Measurements from ENCODE around the gene PPIL6. TPM values are rescaled to one million over a fixed set of nuclear protein-coding genes. Genes with fewer than 3 reads are reported as not detected.

The PPIL6 gene
- total and polyA plus RNA-seq, 4 donors: 12.8 to 17.0 (median 15.2) TPM

GRCh38 chr6:109417646-109418045, 22.8 kb downstream of the PPIL6 start:
- WGBS (ENCODE audit: insufficient coverage): 85% methylated on average over 3 of the region's 4 CpGs
- H3K4me3 ChIP-seq (ENCODE audit: low read depth, low read length): no peak overlapping the region
- H3K9me3 ChIP-seq (ENCODE audit: control insufficient read depth, insufficient read depth, low read length): peaks cover 1% of the 10 kb centered on the region
- H3K27me3 ChIP-seq (ENCODE audit: control insufficient read depth, insufficient read depth, low read length): no peaks in the 10 kb centered on the region
- no peak for DNase-seq (ENCODE audit: low read depth in 4 of 6, low spot score in 6 of 6)
- H3K36me3 ChIP-seq (ENCODE audit: control insufficient read depth, insufficient read depth, low read length): no peaks in the 10 kb centered on the region
- H3K27ac ChIP-seq (ENCODE audit: low read depth, low read length): no peak overlapping the region
- no peaks in the 10 kb centered on the region for H3K4me1 ChIP-seq (ENCODE audit: control insufficient read depth, insufficient read depth, low read length)

GRCh38 chr6:109411034-109411433, 29.4 kb downstream of the PPIL6 start:
- Histone ChIP-seq H3K27ac (ENCODE audit: low read depth, low read length) (no peak overlapping the region), H3K27me3 (ENCODE audit: control insufficient read depth, insufficient read depth, low read length) (no peaks in the 10 kb centered on the region), H3K9me3 (ENCODE audit: control insufficient read depth, insufficient read depth, low read length) (peaks cover 1% of the 10 kb centered on the region), H3K4me3 (ENCODE audit: low read depth, low read length) (no peak overlapping the region), H3K4me1 (ENCODE audit: control insufficient read depth, insufficient read depth, low read length) (no peaks in the 10 kb centered on the region), H3K36me3 (ENCODE audit: control insufficient read depth, insufficient read depth, low read length) (no peaks in the 10 kb centered on the region)
- DNase-seq (ENCODE audit: low read depth in 4 of 6, low spot score in 6 of 6): no peak
- no CpG with 5 or more reads among the region's 2 CpGs for WGBS (ENCODE audit: insufficient coverage)

GRCh38 chr6:109406196-109406595, 34.2 kb downstream of the PPIL6 start:
- no peaks in the 10 kb centered on the region for H3K36me3 ChIP-seq (ENCODE audit: control insufficient read depth, insufficient read depth, low read length)
- no peak for DNase-seq (ENCODE audit: low read depth in 4 of 6, low spot score in 6 of 6)
- H3K27ac ChIP-seq (ENCODE audit: low read depth, low read length): no peak overlapping the region
- H3K4me1 ChIP-seq (ENCODE audit: control insufficient read depth, insufficient read depth, low read length): no peaks in the 10 kb centered on the region
- H3K27me3 ChIP-seq (ENCODE audit: control insufficient read depth, insufficient read depth, low read length): no peaks in the 10 kb centered on the region
- H3K4me3 ChIP-seq (ENCODE audit: low read depth, low read length): no peak overlapping the region
- H3K9me3 ChIP-seq (ENCODE audit: control insufficient read depth, insufficient read depth, low read length): no peaks in the 10 kb centered on the region
- 100% methylated on average over 1 of the region's 4 CpGs for WGBS (ENCODE audit: insufficient coverage)

- H3K4me3 ChIP-seq (ENCODE audit: low read depth, low read length): no peak overlapping the region
- WGBS (ENCODE audit: insufficient coverage): no CpG with 5 or more reads among the region's 4 CpGs
- peak in 1 of 6 donors; percentile 8 for DNase-seq (ENCODE audit: low read depth in 4 of 6, low spot score in 6 of 6)
- no peaks in the 10 kb centered on the region for H3K36me3 ChIP-seq (ENCODE audit: control insufficient read depth, insufficient read depth, low read length)
- H3K4me1 ChIP-seq (ENCODE audit: control insufficient read depth, insufficient read depth, low read length): no peaks in the 10 kb centered on the region
- no peaks in the 10 kb centered on the region for H3K9me3 ChIP-seq (ENCODE audit: control insufficient read depth, insufficient read depth, low read length)
- no peaks in the 10 kb centered on the region for H3K27me3 ChIP-seq (ENCODE audit: control insufficient read depth, insufficient read depth, low read length)
- no peak overlapping the region for H3K27ac ChIP-seq (ENCODE audit: low read depth, low read length)
Observed at GRCh38 chr6:109397020-109397419, 43.4 kb downstream of the PPIL6 start.

GRCh38 chr6:109396046-109396718, 44.2 kb downstream of the PPIL6 start:
- DNase-seq (ENCODE audit: low read depth in 4 of 6, low spot score in 6 of 6): no peak
- no peaks in the 10 kb centered on the region for H3K9me3 ChIP-seq (ENCODE audit: control insufficient read depth, insufficient read depth, low read length)
- no peaks in the 10 kb centered on the region for H3K27me3 ChIP-seq (ENCODE audit: control insufficient read depth, insufficient read depth, low read length)
- H3K4me3 ChIP-seq (ENCODE audit: low read depth, low read length): no peak overlapping the region
- no peaks in the 10 kb centered on the region for H3K4me1 ChIP-seq (ENCODE audit: control insufficient read depth, insufficient read depth, low read length)
- H3K36me3 ChIP-seq (ENCODE audit: control insufficient read depth, insufficient read depth, low read length): no peaks in the 10 kb centered on the region
- H3K27ac ChIP-seq (ENCODE audit: low read depth, low read length): no peak overlapping the region
- WGBS (ENCODE audit: insufficient coverage): 97% methylated on average over 11 of the region's 12 CpGs

GRCh38 chr6:109393886-109394281, 46.5 kb downstream of the PPIL6 start:
- Histone ChIP-seq H3K36me3 (ENCODE audit: control insufficient read depth, insufficient read depth, low read length) (no peaks in the 10 kb centered on the region), H3K4me1 (ENCODE audit: control insufficient read depth, insufficient read depth, low read length) (no peaks in the 10 kb centered on the region), H3K4me3 (ENCODE audit: low read depth, low read length) (no peak overlapping the region), H3K9me3 (ENCODE audit: control insufficient read depth, insufficient read depth, low read length) (no peaks in the 10 kb centered on the region), H3K27ac (ENCODE audit: low read depth, low read length) (no peak overlapping the region), H3K27me3 (ENCODE audit: control insufficient read depth, insufficient read depth, low read length) (no peaks in the 10 kb centered on the region)
- WGBS (ENCODE audit: insufficient coverage): 75% methylated on average over 1 of the region's 2 CpGs
- no peak for DNase-seq (ENCODE audit: low read depth in 4 of 6, low spot score in 6 of 6)

GRCh38 chr6:109393157-109393885, 47.1 kb downstream of the PPIL6 start:
- no peak overlapping the region for H3K27ac ChIP-seq (ENCODE audit: low read depth, low read length)
- 97% methylated on average over 5 of the region's 5 CpGs for WGBS (ENCODE audit: insufficient coverage)

GRCh38 chr6:109389650-109390274, 50.7 kb downstream of the PPIL6 start:
- Histone ChIP-seq H3K27ac (ENCODE audit: low read depth, low read length) (no peak overlapping the region), H3K36me3 (ENCODE audit: control insufficient read depth, insufficient read depth, low read length) (no peaks in the 10 kb centered on the region), H3K27me3 (ENCODE audit: control insufficient read depth, insufficient read depth, low read length) (no peaks in the 10 kb centered on the region), H3K4me3 (ENCODE audit: low read depth, low read length) (no peak overlapping the region), H3K9me3 (ENCODE audit: control insufficient read depth, insufficient read depth, low read length) (no peaks in the 10 kb centered on the region), H3K4me1 (ENCODE audit: control insufficient read depth, insufficient read depth, low read length) (no peaks in the 10 kb centered on the region)
- DNase-seq (ENCODE audit: low read depth in 4 of 6, low spot score in 6 of 6): peak in 1 of 6 donors; percentile 6
- WGBS (ENCODE audit: insufficient coverage): 35% methylated on average over 4 of the region's 6 CpGs

More at GRCh38 chr6:109393157-109393885, 47.1 kb downstream of the PPIL6 start:
- no peaks in the 10 kb centered on the region for H3K4me1 ChIP-seq (ENCODE audit: control insufficient read depth, insufficient read depth, low read length)
- no peak overlapping the region for H3K4me3 ChIP-seq (ENCODE audit: low read depth, low read length)
- H3K27me3 ChIP-seq (ENCODE audit: control insufficient read depth, insufficient read depth, low read length): no peaks in the 10 kb centered on the region
- DNase-seq (ENCODE audit: low read depth in 4 of 6, low spot score in 6 of 6): no peak
- no peaks in the 10 kb centered on the region for H3K36me3 ChIP-seq (ENCODE audit: control insufficient read depth, insufficient read depth, low read length)
- no peaks in the 10 kb centered on the region for H3K9me3 ChIP-seq (ENCODE audit: control insufficient read depth, insufficient read depth, low read length)

GRCh38 chr6:109388265-109388664, 52.2 kb downstream of the PPIL6 start:
- Histone ChIP-seq H3K9me3 (ENCODE audit: control insufficient read depth, insufficient read depth, low read length) (no peaks in the 10 kb centered on the region), H3K27me3 (ENCODE audit: control insufficient read depth, insufficient read depth, low read length) (no peaks in the 10 kb centered on the region), H3K4me1 (ENCODE audit: control insufficient read depth, insufficient read depth, low read length) (peaks cover 5% of the 10 kb centered on the region), H3K36me3 (ENCODE audit: control insufficient read depth, insufficient read depth, low read length) (no peaks in the 10 kb centered on the region), H3K4me3 (ENCODE audit: low read depth, low read length) (no peak overlapping the region), H3K27ac (ENCODE audit: low read depth, low read length) (no peak overlapping the region)
- WGBS (ENCODE audit: insufficient coverage): 83% methylated on average over 1 of the region's 1 CpG
- DNase-seq (ENCODE audit: low read depth in 4 of 6, low spot score in 6 of 6): no peak
